Skeletal muscle satellite cell (primary cell): Measurements from ENCODE around the gene HS1BP3.

ENCODE experiments used
- H3K27me3 ChIP-seq: 2 replicates; pipeline ENCODE4 v1.7.0; 2013; ENCODE audit warnings: low read length; ENCODE audit not compliant: control insufficient read depth, insufficient read depth
- H3K36me3 ChIP-seq: 2 replicates; pipeline ENCODE4 v1.7.0; 2013; ENCODE audit warnings: mild to moderate bottlenecking, control low read depth, low read length; ENCODE audit not compliant: insufficient read depth
- H3K4me1 ChIP-seq: 2 replicates; pipeline ENCODE4 v1.7.0; 2013; ENCODE audit warnings: low read length; ENCODE audit not compliant: control insufficient read depth, insufficient read depth
- H3K4me2 ChIP-seq: 2 replicates; pipeline ENCODE4 v1.7.0; 2013; ENCODE audit warnings: mild to moderate bottlenecking, low read length
- H3K4me3 ChIP-seq: 2 replicates; pipeline ENCODE4 v1.7.0; 2013; ENCODE audit warnings: low read length
- H3K9ac ChIP-seq: 2 replicates; pipeline ENCODE4 v1.7.0; 2013; ENCODE audit warnings: mild to moderate bottlenecking, low read depth, low read length, moderate library complexity
- H3K9me3 ChIP-seq: replicated peaks from 2 replicates; pipeline ENCODE4 v1.7.0; 2013; ENCODE audit warnings: mild to moderate bottlenecking, control low read depth, low read length

HS1BP3 gene

GRCh38 chr2:20579866-20580265, 71.0 kb downstream of the HS1BP3 start:
- no peak overlapping the region for H3K4me3 ChIP-seq
- no peaks in the 10 kb centered on the region for H3K9me3 ChIP-seq
- H3K27me3 ChIP-seq: no peaks in the 10 kb centered on the region
- H3K9ac ChIP-seq: peak overlapping the region; percentile 16
- H3K4me2 ChIP-seq: peak overlapping the region; percentile 33
- no peaks in the 10 kb centered on the region for H3K36me3 ChIP-seq
- peaks cover 43% of the 10 kb centered on the region for H3K4me1 ChIP-seq

- Histone ChIP-seq H3K4me3 (no peak overlapping the region), H3K36me3 (no peaks in the 10 kb centered on the region), H3K9ac (peak overlapping the region; percentile 54), H3K27me3 (no peaks in the 10 kb centered on the region), H3K9me3 (no peaks in the 10 kb centered on the region), H3K4me2 (peak overlapping the region; percentile 33), H3K4me1 (peaks cover 40% of the 10 kb centered on the region)
Observed at GRCh38 chr2:20578895-20579825, 71.7 kb downstream of the HS1BP3 start.

- Histone ChIP-seq H3K4me3 (no peak overlapping the region), H3K36me3 (no peaks in the 10 kb centered on the region), H3K9ac (peak overlapping the region; percentile 54), H3K9me3 (no peaks in the 10 kb centered on the region), H3K4me2 (peak overlapping the region; percentile 32), H3K4me1 (peaks cover 40% of the 10 kb centered on the region), H3K27me3 (no peaks in the 10 kb centered on the region)
Observed at GRCh38 chr2:20578266-20578894, 72.5 kb downstream of the HS1BP3 start.

GRCh38 chr2:20577495-20578235, 73.2 kb downstream of the HS1BP3 start:
- Histone ChIP-seq H3K9me3 (no peaks in the 10 kb centered on the region), H3K4me2 (no peak overlapping the region), H3K36me3 (no peaks in the 10 kb centered on the region), H3K4me3 (no peak overlapping the region), H3K27me3 (no peaks in the 10 kb centered on the region), H3K4me1 (peaks cover 41% of the 10 kb centered on the region), H3K9ac (no peak overlapping the region)

- no peaks in the 10 kb centered on the region for H3K27me3 ChIP-seq
- H3K36me3 ChIP-seq: no peaks in the 10 kb centered on the region
- peaks cover 41% of the 10 kb centered on the region for H3K4me1 ChIP-seq
- no peak overlapping the region for H3K4me3 ChIP-seq
- H3K4me2 ChIP-seq: no peak overlapping the region
- H3K9ac ChIP-seq: no peak overlapping the region
- no peaks in the 10 kb centered on the region for H3K9me3 ChIP-seq
Observed at GRCh38 chr2:20576598-20577115, 74.2 kb downstream of the HS1BP3 start.

GRCh38 chr2:20575935-20576597, 74.8 kb downstream of the HS1BP3 start:
- H3K4me1 ChIP-seq: peaks cover 41% of the 10 kb centered on the region

GRCh38 chr2:20575414-20575813, 75.5 kb downstream of the HS1BP3 start:
- Histone ChIP-seq H3K4me2 (no peak overlapping the region), H3K27me3 (no peaks in the 10 kb centered on the region), H3K4me1 (peaks cover 41% of the 10 kb centered on the region), H3K9ac (no peak overlapping the region), H3K4me3 (no peak overlapping the region), H3K9me3 (no peaks in the 10 kb centered on the region), H3K36me3 (no peaks in the 10 kb centered on the region)

More at GRCh38 chr2:20575935-20576597, 74.8 kb downstream of the HS1BP3 start:
- no peak overlapping the region for H3K4me2 ChIP-seq
- H3K9me3 ChIP-seq: no peaks in the 10 kb centered on the region
- H3K9ac ChIP-seq: no peak overlapping the region
- no peaks in the 10 kb centered on the region for H3K36me3 ChIP-seq
- no peaks in the 10 kb centered on the region for H3K27me3 ChIP-seq
- no peak overlapping the region for H3K4me3 ChIP-seq

GRCh38 chr2:20574930-20575329, 76.0 kb downstream of the HS1BP3 start:
- H3K27me3 ChIP-seq: no peaks in the 10 kb centered on the region
- no peak overlapping the region for H3K9ac ChIP-seq
- H3K4me2 ChIP-seq: no peak overlapping the region
- peaks cover 39% of the 10 kb centered on the region for H3K4me1 ChIP-seq
- no peaks in the 10 kb centered on the region for H3K36me3 ChIP-seq
- no peak overlapping the region for H3K4me3 ChIP-seq
- no peaks in the 10 kb centered on the region for H3K9me3 ChIP-seq

GRCh38 chr2:20574423-20574911, 76.4 kb downstream of the HS1BP3 start:
- Histone ChIP-seq H3K36me3 (no peaks in the 10 kb centered on the region), H3K4me2 (no peak overlapping the region), H3K27me3 (no peaks in the 10 kb centered on the region), H3K9me3 (no peaks in the 10 kb centered on the region), H3K4me3 (no peak overlapping the region), H3K9ac (no peak overlapping the region), H3K4me1 (peaks cover 37% of the 10 kb centered on the region)

GRCh38 chr2:20573620-20574422, 77.1 kb downstream of the HS1BP3 start:
- Histone ChIP-seq H3K4me1 (peaks cover 37% of the 10 kb centered on the region), H3K27me3 (no peaks in the 10 kb centered on the region), H3K9me3 (no peaks in the 10 kb centered on the region), H3K9ac (no peak overlapping the region), H3K4me2 (no peak overlapping the region), H3K36me3 (no peaks in the 10 kb centered on the region), H3K4me3 (no peak overlapping the region)
